HG03378 (cell line): ENCODE results near the gene IL36B.
"Not testable (repeated sequence)": the region's sequence is repeated elsewhere in the genome, so short reads cannot be mapped to it uniquely, and the experiment has no call there.

Experiments
- ATAC-seq: cut with Tn5 transposase; IDR thresholded peaks from one replicate; pipeline ENCODE4 v1.9.1; 2021; ENCODE audit warnings: mild to moderate bottlenecking, moderate library complexity; ENCODE audit not compliant: unreplicated experiment

Gene IL36B

GRCh38 chr2:113052396-113052917 lies at the start of gene IL36B:
IL36B (minus strand) TSS chr2:113052867.
- no peak for ATAC-seq

- no peak for ATAC-seq
These were observed 49.5 kb upstream of the IL36B start for GRCh38 chr2:113102133-113102532.

- ATAC-seq, result no peak
These were observed 45.9 kb upstream of the IL36B start for GRCh38 chr2:113098532-113098931.

- no peak for ATAC-seq
These were observed 45.4 kb upstream of the IL36B start for GRCh38 chr2:113098041-113098440.

GRCh38 chr2:113096842-113097618 lies 44.4 kb upstream of the IL36B start:
- ATAC-seq, result not testable (repeated sequence)

- ATAC-seq, result not testable (repeated sequence)
These were observed 43.6 kb upstream of the IL36B start for GRCh38 chr2:113096306-113096705.

- no peak for ATAC-seq
These were observed 40.9 kb upstream of the IL36B start for GRCh38 chr2:113093613-113093977.

GRCh38 chr2:113092864-113093612 lies 40.4 kb upstream of the IL36B start:
- no peak for ATAC-seq

GRCh38 chr2:113091231-113091896 lies 38.7 kb upstream of the IL36B start:
- ATAC-seq, result no peak

- no peak for ATAC-seq
These were observed 37.2 kb upstream of the IL36B start for GRCh38 chr2:113089916-113090315.

- no peak for ATAC-seq
These were observed 35.7 kb upstream of the IL36B start for GRCh38 chr2:113088213-113088992.

- ATAC-seq, result no peak
These were observed 32.9 kb upstream of the IL36B start for GRCh38 chr2:113085542-113085941.

GRCh38 chr2:113084249-113085000 lies 31.8 kb upstream of the IL36B start:
- no peak for ATAC-seq

- no peak for ATAC-seq
These were observed 30.6 kb upstream of the IL36B start for GRCh38 chr2:113083296-113083695.

- ATAC-seq, result no peak
These were observed 29.0 kb upstream of the IL36B start for GRCh38 chr2:113081488-113082210.

GRCh38 chr2:113080134-113080533 lies 27.5 kb upstream of the IL36B start:
- ATAC-seq, result no peak

GRCh38 chr2:113079131-113079530 lies 26.5 kb upstream of the IL36B start:
- ATAC-seq, result no peak

GRCh38 chr2:113078350-113078839 lies 25.7 kb upstream of the IL36B start:
- no peak for ATAC-seq

- no peak for ATAC-seq
These were observed 25.3 kb upstream of the IL36B start for GRCh38 chr2:113077921-113078320.
